ENCODE results near the gene AGTR1.

The AGTR1 gene

GRCh38 chr3:148697306-148698189 lies at the start of gene AGTR1:
Gene AGTR1 (plus strand): TSS chr3:148697903. CDS start chr3:148741036, 43,133 bp downstream.
- no peak for DNase-seq

- DNase-seq, result no peak
Measured at GRCh38 chr3:148648685-148649352, 48.9 kb upstream of the AGTR1 start.

GRCh38 chr3:148651549-148651948 lies 46.2 kb upstream of the AGTR1 start:
- DNase-seq, result no peak

- DNase-seq, result no peak
Measured at GRCh38 chr3:148654433-148654832, 43.3 kb upstream of the AGTR1 start.

- DNase-seq, result no peak
Measured at GRCh38 chr3:148657470-148657869, 40.2 kb upstream of the AGTR1 start.

GRCh38 chr3:148659512-148659911 lies 38.2 kb upstream of the AGTR1 start:
- DNase-seq, result no peak

- DNase-seq, result no peak
Measured at GRCh38 chr3:148680289-148680688, 17.4 kb upstream of the AGTR1 start.

- no peak for DNase-seq
Measured at GRCh38 chr3:148681080-148681479, 16.6 kb upstream of the AGTR1 start.

GRCh38 chr3:148682997-148683396 lies 14.7 kb upstream of the AGTR1 start:
- no peak for DNase-seq

GRCh38 chr3:148694116-148694515 lies 3.6 kb upstream of the AGTR1 start:
- no peak for DNase-seq

GRCh38 chr3:148698190-148698810 lies 597 bp downstream of the AGTR1 start:
- no peak for DNase-seq

GRCh38 chr3:148705314-148705713 lies 7.6 kb downstream of the AGTR1 start:
- DNase-seq, result no peak

GRCh38 chr3:148707601-148708380 lies 10.1 kb downstream of the AGTR1 start:
- DNase-seq, result no peak

GRCh38 chr3:148708409-148708808 lies 10.7 kb downstream of the AGTR1 start:
- DNase-seq, result no peak

GRCh38 chr3:148709560-148710253 lies 12.0 kb downstream of the AGTR1 start:
- DNase-seq, result no peak

- DNase-seq, result no peak
Measured at GRCh38 chr3:148710665-148711064, 13.0 kb downstream of the AGTR1 start.

GRCh38 chr3:148711981-148712666 lies 14.4 kb downstream of the AGTR1 start:
- DNase-seq, result no peak

GRCh38 chr3:148714521-148714920 lies 16.8 kb downstream of the AGTR1 start:
- DNase-seq, result no peak

GRCh38 chr3:148716657-148717056 lies 19.0 kb downstream of the AGTR1 start:
- no peak for DNase-seq

- DNase-seq, result no peak
Measured at GRCh38 chr3:148717885-148718561, 20.3 kb downstream of the AGTR1 start.

Data from cerebellar nuclear complex (tissue), 1 donor.